Neutrophil (primary cell): ENCODE results near the gene ZNF740.

Experiments
- H3K27ac ChIP-seq: fragments of 200-600 bp; sonication (generic); 2 replicates; pipeline ENCODE4 v1.5.1; 2016; ENCODE audit warnings: mild to moderate bottlenecking, moderate library complexity
- H3K27me3 ChIP-seq: fragments of 200-600 bp; sonication (generic); 2 replicates; pipeline ENCODE4 v1.6.0; 2016; ENCODE audit warnings: mild to moderate bottlenecking
- H3K36me3 ChIP-seq: fragments of 200-600 bp; sonication (generic); 2 replicates; pipeline ENCODE4 v1.5.1; 2017
- H3K4me1 ChIP-seq, 2 experiments: fragments of 200-600 bp in 1 of 2; sonication (generic) in 1 of 2; 1 replicate in 1 of 2; 2 replicates in 1 of 2; pipeline versions ENCODE4 v1.5.1 to v1.6.1; 2013 to 2016; ENCODE audit warnings: low read depth in 1 of 2, low read length in 1 of 2, mild to moderate bottlenecking in 1 of 2, moderate library complexity in 1 of 2; ENCODE audit not compliant: control insufficient read depth in 1 of 2, insufficient read depth in 1 of 2
- H3K4me3 ChIP-seq, 2 experiments: fragments of 200-600 bp in 1 of 2; sonication (generic) in 1 of 2; 1 replicate in 1 of 2; 2 replicates in 1 of 2; pipeline ENCODE4 v1.5.1; 2013 to 2016; ENCODE audit warnings: low read depth in 1 of 2, low read length in 1 of 2, mild to moderate bottlenecking in 1 of 2, moderate library complexity in 1 of 2
- H3K9me3 ChIP-seq: fragments of 200-600 bp; sonication (generic); 2 replicates; pipeline ENCODE4 v1.5.1; 2016
- CTCF ChIP-seq: fragments of 200-600 bp; sonication (generic); IDR thresholded peaks from 2 replicates; pipeline ENCODE4 v1.5.1; 2016; ENCODE audit warnings: antibody characterized with exemption

ZNF740 gene

GRCh38 chr12:53207042-53207441 is 26.5 kb downstream of the ZNF740 start, which contains the start of gene ITGB7:
Gene ITGB7 (minus strand): TSS chr12:53207251. CDS start chr12:53200443, 6,808 bp downstream.
- H3K4me1 ChIP-seq, result peaks cover 18 to 37% of the 10 kb centered on the region in 2 experiments

GRCh38 chr12:53208435-53208834 is 27.9 kb downstream of the ZNF740 start:
- H3K4me3 ChIP-seq, result peak overlapping the region; percentile 59 to 61
- no peak for TF ChIP-seq CTCF
- no peaks in the 10 kb centered on the region for H3K36me3 ChIP-seq
- no peaks in the 10 kb centered on the region for H3K27me3 ChIP-seq
- H3K4me1 ChIP-seq, result peaks cover 18 to 41% of the 10 kb centered on the region in 2 experiments
- peak overlapping the region; percentile 90 for H3K27ac ChIP-seq
- no peaks in the 10 kb centered on the region for H3K9me3 ChIP-seq

More at GRCh38 chr12:53207042-53207441, 26.5 kb downstream of the ZNF740 start, which contains the start of gene ITGB7:
- no peaks in the 10 kb centered on the region for H3K27me3 ChIP-seq
- H3K27ac ChIP-seq, result peak within 1 kb of the TSS; percentile 90
- no peaks in the 10 kb centered on the region for H3K9me3 ChIP-seq
- H3K4me3 ChIP-seq, result no peak within 1 kb of the TSS
- no peak for TF ChIP-seq CTCF
- H3K36me3 ChIP-seq, result no peaks in the 10 kb centered on the region

GRCh38 chr12:53208877-53209463 is 28.4 kb downstream of the ZNF740 start:
- peaks cover 18 to 43% of the 10 kb centered on the region in 2 experiments for H3K4me1 ChIP-seq
- H3K27me3 ChIP-seq, result no peaks in the 10 kb centered on the region
- H3K9me3 ChIP-seq, result no peaks in the 10 kb centered on the region
- H3K36me3 ChIP-seq, result no peaks in the 10 kb centered on the region
- H3K4me3 ChIP-seq, result peak overlapping the region; percentile 59 to 61
- H3K27ac ChIP-seq, result peak overlapping the region; percentile 90
- TF ChIP-seq CTCF, result no peak

- Histone ChIP-seq H3K4me3 (no peak overlapping the region), H3K36me3 (no peaks in the 10 kb centered on the region), H3K27ac (no peak overlapping the region), H3K9me3 (no peaks in the 10 kb centered on the region), H3K4me1 (peaks cover 18 to 43% of the 10 kb centered on the region in 2 experiments), H3K27me3 (no peaks in the 10 kb centered on the region)
- TF ChIP-seq CTCF, result no peak
Measured at GRCh38 chr12:53210843-53211242, 30.3 kb downstream of the ZNF740 start.

DNA sequence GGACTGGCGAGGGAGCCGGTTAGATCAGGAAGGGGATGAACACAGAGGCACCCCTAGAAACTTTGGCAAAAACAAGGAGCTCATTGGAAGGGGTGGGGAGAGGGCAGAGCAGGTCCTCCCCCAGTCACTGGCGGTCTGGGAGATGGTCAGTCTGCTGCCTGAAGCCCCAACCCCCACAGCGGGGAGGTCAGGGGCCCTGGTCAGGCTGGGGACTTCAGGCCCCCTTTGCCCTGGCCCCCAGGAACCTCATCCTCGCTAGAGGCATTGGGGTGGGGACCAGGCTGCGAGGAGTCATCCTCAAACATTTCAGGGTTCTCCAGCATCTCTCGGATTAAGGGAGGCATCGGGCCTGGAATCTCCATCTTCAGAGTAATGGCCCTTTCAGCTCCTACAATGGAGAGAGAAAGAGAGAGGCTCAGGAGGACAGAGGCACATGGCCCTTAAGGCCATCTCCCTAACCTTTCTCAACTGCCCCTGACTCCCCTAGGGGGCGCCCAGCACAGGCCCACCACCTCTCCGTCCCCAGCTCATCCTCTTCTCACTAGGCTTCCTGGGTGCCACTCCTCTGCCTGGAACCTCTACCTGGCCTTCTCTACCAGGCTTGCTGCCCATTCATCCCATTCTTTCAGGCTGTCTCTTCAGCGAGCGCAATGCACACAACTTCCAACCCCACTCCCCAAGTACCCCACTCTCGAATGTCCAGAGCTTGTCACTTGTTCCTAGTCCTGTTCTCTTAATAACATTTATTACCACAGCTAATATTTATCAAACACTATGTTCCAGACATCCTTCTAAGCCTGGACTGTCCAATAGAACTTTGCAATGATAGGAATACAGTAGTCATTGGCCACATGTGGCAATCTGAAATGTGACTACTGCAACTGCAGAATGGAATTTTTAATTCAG is 31.2 kb downstream of the ZNF740 start:
- no peak overlapping the region for H3K27ac ChIP-seq
- no peak for TF ChIP-seq CTCF
- H3K27me3 ChIP-seq, result no peaks in the 10 kb centered on the region
- peaks cover 18 to 51% of the 10 kb centered on the region in 2 experiments for H3K4me1 ChIP-seq
- H3K9me3 ChIP-seq, result no peaks in the 10 kb centered on the region
- no peaks in the 10 kb centered on the region for H3K36me3 ChIP-seq
- H3K4me3 ChIP-seq, result no peak overlapping the region
